ENCODE data around the gene RAB6C.
"Not testable (repeated sequence)": the region's sequence is repeated elsewhere in the genome, so short reads cannot be mapped to it uniquely, and the experiment has no call there.

The RAB6C gene

GRCh38 chr2:130019402-130019801 lies 39.9 kb downstream of the RAB6C start:
- H3K27ac ChIP-seq (ENCODE audit: low read length), result no peak overlapping the region

GRCh38 chr2:130020069-130020468 lies 40.6 kb downstream of the RAB6C start:
- H3K9ac ChIP-seq (ENCODE audit: low read depth, low read length); H3K79me2 ChIP-seq (ENCODE audit: insufficient read depth, low read length); H2AFZ ChIP-seq (ENCODE audit: low read depth, low read length); H3K4me2 ChIP-seq (ENCODE audit: insufficient read depth, low read length); DNase-seq; ATAC-seq (ENCODE audit: insufficient read depth, low read depth); H3K9me3 ChIP-seq (ENCODE audit: insufficient read depth, low read length, severe bottlenecking); H3K4me3 ChIP-seq (ENCODE audit: low read depth in 1 of 2, low read length in 2 of 2); H4K20me1 ChIP-seq (ENCODE audit: insufficient read depth, low read length); H3K4me1 ChIP-seq (ENCODE audit: insufficient read depth, low read length); H3K27ac ChIP-seq (ENCODE audit: low read length); H3K36me3 ChIP-seq (ENCODE audit: insufficient read depth, low read length); H3K27me3 ChIP-seq (ENCODE audit: insufficient read depth, low read length, poor library complexity): not testable (repeated sequence)

More at GRCh38 chr2:130019402-130019801, 39.9 kb downstream of the RAB6C start:
- H4K20me1 ChIP-seq (ENCODE audit: insufficient read depth, low read length), result no peaks in the 10 kb centered on the region
- DNase-seq (no peak), ATAC-seq (ENCODE audit: insufficient read depth, low read depth) (no peak)
- H3K4me3 ChIP-seq (ENCODE audit: low read depth in 1 of 2, low read length in 2 of 2), result no peak overlapping the region
- no peaks in the 10 kb centered on the region for H3K79me2 ChIP-seq (ENCODE audit: insufficient read depth, low read length)
- H3K9ac ChIP-seq (ENCODE audit: low read depth, low read length), result no peak overlapping the region
- no peak overlapping the region for H3K4me2 ChIP-seq (ENCODE audit: insufficient read depth, low read length)
- H3K9me3 ChIP-seq (ENCODE audit: insufficient read depth, low read length, severe bottlenecking), result no peaks in the 10 kb centered on the region
- H2AFZ ChIP-seq (ENCODE audit: low read depth, low read length), result no peak overlapping the region
- no peak for TF ChIP-seq CTCF (IDR thresholded peaks at IDR 0.05; ENCODE audit: borderline replicate concordance, extremely low read depth, low read length, poor library complexity, severe bottlenecking)
- TF ChIP-seq EZH2 (IDR thresholded peaks at IDR 0.05; ENCODE audit: borderline replicate concordance, low read depth, low read length, severe bottlenecking), result no peak
- no peaks in the 10 kb centered on the region for H3K4me1 ChIP-seq (ENCODE audit: insufficient read depth, low read length)
- no peaks in the 10 kb centered on the region for H3K36me3 ChIP-seq (ENCODE audit: insufficient read depth, low read length)
- H3K27me3 ChIP-seq (ENCODE audit: insufficient read depth, low read length, poor library complexity), result no peaks in the 10 kb centered on the region

DNA sequence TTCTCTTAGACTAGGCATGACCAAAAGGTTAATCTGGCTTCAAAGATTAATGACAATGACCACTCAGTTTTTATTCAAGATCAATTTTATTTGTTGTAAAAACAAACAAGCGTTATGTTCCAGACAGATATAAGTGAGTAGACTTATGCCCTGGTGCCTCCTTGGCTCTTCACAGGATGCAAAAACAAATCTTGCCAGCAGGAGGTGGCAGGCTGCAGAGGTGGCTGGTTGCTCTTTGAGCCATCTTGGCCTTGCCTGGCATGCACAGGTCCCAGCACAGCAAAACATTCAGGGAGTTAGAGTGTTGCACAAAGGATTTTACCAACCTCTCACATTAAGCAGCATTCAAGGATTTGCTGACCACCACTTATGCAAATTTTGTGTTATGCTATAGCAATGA lies 46.5 kb downstream of the RAB6C start:
- not testable (repeated sequence) for H3K27ac ChIP-seq (ENCODE audit: low read length); H4K20me1 ChIP-seq (ENCODE audit: insufficient read depth, low read length); H3K4me1 ChIP-seq (ENCODE audit: insufficient read depth, low read length); H3K27me3 ChIP-seq (ENCODE audit: insufficient read depth, low read length, poor library complexity); ATAC-seq (ENCODE audit: insufficient read depth, low read depth); H3K4me2 ChIP-seq (ENCODE audit: insufficient read depth, low read length); H2AFZ ChIP-seq (ENCODE audit: low read depth, low read length); H3K9ac ChIP-seq (ENCODE audit: low read depth, low read length); H3K79me2 ChIP-seq (ENCODE audit: insufficient read depth, low read length); H3K4me3 ChIP-seq (ENCODE audit: low read depth in 1 of 2, low read length in 2 of 2); H3K36me3 ChIP-seq (ENCODE audit: insufficient read depth, low read length); H3K9me3 ChIP-seq (ENCODE audit: insufficient read depth, low read length, severe bottlenecking)
- TF ChIP-seq CTCF (IDR thresholded peaks at IDR 0.05; ENCODE audit: borderline replicate concordance, extremely low read depth, low read length, poor library complexity, severe bottlenecking), result peak; percentile 26
- DNase-seq, result peak; percentile 11
